Measurements from ENCODE around the gene NR2F2.

The NR2F2 gene

GRCh38 chr15:96332637-96333121, 2.2 kb downstream of the NR2F2 start:
- no peak for DNase-seq (ENCODE audit: low read depth)

DNA sequence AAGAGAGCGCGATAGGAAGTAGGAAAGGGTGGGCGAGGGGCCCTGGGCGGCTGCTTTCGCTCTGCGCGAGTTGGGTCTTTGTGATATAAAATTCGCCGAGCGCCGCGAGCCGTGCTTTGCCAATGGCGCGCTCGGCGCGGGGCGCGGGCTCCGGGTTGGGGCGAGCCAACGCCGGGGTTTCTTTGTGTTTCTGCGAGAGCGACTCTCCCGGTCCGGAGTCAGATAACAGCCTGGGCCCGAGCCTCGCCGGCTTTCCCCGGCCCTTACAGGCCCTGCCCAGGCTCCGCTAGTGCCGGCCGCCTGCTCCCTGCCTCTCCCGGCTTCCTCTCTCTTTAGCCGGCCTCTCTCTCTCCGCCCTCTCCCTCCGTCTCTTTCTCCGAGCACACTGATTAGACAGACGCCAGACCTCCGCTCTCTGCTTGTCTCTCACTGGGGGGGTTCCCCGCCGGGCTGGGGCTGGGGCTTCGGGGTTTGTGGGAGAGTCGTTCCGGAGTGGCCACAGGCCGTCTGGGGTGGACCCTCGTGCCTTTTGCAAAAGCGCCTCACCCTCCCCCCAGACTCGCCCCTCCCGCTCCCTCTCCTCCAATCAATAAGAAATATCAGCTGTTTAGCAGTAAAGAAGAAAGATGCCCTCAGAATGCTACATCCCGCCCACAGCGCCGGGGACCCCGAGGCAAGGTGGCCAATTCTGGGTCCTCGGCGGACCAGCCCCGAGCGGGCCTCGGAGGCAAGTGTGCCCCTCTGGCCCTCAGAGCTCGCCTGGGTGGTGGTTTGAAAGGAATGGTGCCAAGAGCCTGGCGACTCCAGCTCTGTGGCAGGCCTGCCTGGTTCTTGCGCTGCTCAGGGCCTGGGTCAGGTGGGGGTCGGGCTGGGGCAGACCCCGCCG, 2.9 kb downstream of the NR2F2 start:
- DNase-seq (ENCODE audit: low read depth) = no peak

- DNase-seq (ENCODE audit: low read depth) = no peak
Observed at GRCh38 chr15:96334017-96334704, 3.7 kb downstream of the NR2F2 start.

GRCh38 chr15:96334705-96335410, 4.4 kb downstream of the NR2F2 start:
- DNase-seq (ENCODE audit: low read depth) = no peak

- DNase-seq (ENCODE audit: low read depth) = no peak
Observed at GRCh38 chr15:96335411-96336024, 5.0 kb downstream of the NR2F2 start.

DNA sequence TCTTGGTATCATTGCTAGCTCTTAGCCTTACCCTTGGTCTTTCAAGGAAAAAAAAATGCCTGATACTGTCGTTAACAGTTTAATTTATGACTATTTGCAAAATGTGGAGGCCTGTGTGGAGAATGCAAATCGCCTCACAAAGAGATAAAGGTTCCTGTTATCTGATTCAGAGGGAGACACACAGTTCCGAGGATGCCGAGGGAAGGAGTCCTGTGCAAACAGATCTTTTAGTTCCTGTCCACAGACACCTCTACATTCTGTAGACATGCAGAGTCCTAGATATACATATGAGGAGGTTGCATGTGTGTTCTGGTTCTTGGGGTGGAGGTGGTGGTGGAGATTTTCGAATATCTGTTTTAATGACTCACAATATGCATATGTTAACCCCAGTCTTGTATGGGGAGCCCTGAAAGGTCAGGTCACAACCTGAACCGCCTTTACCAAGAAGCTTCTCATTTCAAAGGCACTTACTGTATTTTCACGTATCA, 5.7 kb downstream of the NR2F2 start:
- no peak for DNase-seq (ENCODE audit: low read depth)

DNA sequence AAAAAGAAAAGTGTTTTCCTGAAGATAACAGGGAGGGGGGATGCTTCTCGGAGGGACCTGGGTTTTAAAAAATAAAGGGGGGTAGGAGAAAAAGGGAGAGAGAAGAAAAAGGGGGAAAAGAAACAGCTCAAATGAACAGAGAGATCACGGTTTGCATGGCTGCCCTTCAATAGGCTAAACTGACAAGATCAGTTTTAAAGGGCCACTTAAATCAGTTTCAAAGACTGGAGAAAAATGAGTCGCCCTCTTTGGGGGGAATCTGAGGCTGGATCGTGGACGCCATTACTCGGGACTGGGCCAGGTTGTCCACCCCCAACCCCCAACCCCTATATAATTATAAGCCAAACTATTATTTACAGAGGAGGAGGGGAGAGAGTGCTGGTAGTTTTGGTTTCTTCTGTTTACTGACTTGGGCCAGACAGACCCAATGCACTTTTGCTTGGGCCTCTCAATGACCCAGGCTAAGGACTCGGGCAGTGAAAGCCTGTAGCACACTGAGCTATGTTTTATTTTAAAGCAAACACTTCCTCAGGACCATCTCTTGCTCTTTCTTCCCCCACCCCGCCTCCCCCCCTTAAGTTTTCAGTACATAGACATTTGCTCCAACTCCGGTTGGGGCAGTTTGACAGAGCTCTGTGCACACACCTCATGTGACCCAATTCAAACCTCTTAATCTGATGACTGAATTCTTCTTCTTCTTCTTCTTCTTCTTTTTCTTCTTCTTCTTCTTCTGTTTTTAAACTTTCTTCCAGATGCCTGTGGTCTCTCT, 6.3 kb downstream of the NR2F2 start:
- DNase-seq (ENCODE audit: low read depth) = no peak

- no peak for DNase-seq (ENCODE audit: low read depth)
Observed at GRCh38 chr15:96337365-96338023, 7.0 kb downstream of the NR2F2 start.

GRCh38 chr15:96338074-96338765, 7.7 kb downstream of the NR2F2 start:
- DNase-seq (ENCODE audit: low read depth) = no peak

DNA sequence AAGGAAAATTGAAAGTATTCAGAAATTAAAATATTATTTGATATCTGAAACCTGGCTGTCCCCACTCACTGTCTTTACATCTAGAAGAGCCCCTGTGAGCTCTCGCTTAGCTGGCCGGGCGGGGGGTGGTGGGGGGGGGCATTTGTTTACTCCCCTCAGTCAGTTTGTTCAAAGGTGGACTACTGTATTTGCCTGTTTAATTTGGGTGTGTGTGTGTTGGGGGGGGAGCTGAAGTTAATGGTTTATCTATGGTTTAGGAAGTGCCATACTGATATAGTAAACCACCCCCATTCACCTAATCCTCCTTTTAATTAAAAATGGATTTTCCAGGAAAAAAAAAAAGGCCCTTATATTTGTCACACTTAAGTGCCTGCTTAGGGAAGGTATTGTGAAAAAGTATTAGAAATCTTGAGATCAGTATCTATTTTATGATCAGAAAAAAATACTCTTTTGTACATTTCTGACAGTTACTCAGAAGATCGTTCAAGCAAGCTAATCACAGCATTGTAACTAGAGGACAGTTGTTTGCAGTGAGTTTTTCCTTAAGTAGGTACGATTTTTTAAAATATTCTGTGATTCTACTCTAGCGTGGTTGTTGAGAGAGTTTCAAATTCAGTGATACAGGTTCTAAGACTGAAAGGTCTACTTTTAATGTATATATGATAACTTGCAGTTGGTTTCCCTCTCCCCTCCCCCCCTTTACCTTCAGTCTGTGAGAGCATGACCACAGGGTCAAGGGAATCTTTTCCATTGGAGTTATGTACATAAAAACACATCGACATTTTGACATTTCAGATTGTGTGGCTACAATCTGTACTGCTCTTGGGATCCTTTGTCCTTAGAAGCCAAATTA, 8.5 kb downstream of the NR2F2 start:
- no peak for DNase-seq (ENCODE audit: low read depth)

- DNase-seq (ENCODE audit: low read depth) = no peak
Observed at GRCh38 chr15:96339619-96340347, 9.3 kb downstream of the NR2F2 start.

- DNase-seq (ENCODE audit: low read depth) = no peak
Observed at GRCh38 chr15:96340348-96340597, 9.8 kb downstream of the NR2F2 start.

DNA sequence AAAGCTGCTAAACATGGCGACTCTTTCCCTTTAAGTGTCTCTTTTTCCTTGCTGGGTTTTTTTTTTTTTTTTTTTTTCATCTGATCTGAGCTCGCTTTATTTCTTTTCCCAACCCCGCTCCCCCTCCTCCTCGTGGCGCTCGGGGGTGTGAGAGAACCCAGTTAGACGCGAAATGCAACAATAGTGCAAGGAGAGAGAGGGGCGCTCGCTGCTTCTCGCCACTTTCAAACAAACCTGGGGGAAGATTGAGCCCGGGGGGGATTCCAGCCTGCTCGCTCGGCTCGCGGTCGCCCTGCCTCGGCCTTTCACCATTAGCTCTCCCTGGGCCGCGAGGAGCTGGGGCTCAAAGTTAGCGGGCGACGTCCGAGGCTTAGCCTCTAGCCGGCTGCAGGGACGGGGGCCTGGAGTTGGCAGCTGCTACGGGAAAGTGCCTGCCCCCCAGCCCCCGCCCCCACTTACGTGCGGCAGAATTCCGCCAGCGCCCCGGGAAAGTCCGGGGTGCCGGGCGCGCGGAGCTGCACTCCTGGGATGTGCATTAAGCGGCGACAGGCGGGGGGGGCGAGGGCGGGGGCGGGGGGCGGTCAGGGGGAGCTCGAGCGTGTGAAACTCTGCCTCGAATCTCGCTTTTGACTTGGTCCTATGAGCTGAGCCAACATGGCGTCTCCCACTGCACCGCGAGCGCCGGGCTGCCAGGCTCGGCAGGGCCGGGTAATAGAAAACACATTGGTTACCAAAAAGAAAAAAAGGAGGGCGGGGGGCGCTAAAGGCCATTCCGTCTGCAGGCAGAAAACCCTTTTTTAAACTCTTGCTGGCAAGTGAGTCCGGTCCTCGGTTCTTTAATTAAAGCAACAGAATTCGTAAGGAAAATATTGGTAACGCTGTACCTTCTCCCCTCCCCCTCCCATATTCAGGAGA, 10.4 kb downstream of the NR2F2 start:
- no peak for DNase-seq (ENCODE audit: low read depth)

DNA sequence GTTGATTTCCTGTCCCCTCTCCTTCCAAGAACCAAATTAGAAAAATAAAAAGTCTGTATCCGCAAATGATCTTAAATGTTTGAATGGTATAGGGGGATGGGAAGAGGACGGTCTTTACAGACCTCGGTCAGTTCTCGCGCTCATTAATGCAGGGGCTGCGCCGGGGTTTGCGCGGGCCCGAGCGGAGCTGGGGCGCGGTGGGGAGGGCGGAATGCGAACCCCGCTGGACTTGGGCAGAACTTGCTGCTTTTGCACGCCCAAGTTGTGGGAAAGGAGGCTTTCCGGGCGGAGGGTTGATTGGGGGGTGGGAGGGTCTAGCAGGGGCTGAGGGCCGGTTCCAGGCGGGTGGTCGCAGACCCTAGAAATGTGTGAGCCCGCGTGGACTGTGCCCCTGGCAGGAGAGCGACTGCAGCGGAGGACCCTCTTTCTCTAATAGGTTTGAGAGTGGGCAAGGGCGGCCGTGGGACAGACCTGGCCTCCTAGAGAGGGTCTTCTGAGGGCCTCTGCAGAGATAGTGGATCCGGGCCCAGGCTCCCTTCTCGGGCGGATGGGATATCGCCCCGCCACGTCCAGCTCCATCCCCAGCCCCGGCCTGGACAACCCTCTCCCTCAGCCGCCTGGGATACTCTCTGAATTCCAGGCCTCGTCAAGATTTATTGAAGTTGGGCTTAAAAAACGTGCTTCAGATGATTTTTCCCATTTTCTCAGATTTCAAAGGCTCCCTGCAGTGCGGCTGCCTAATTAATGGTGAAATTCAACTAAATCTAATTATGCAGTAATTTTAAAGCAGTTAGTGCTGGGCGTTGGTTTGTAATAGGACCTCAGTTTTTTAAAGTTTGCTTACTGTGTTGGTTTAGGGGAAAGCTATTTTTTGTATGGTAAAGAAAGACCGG, 11.3 kb downstream of the NR2F2 start:
- DNase-seq (ENCODE audit: low read depth) = no peak

DNA sequence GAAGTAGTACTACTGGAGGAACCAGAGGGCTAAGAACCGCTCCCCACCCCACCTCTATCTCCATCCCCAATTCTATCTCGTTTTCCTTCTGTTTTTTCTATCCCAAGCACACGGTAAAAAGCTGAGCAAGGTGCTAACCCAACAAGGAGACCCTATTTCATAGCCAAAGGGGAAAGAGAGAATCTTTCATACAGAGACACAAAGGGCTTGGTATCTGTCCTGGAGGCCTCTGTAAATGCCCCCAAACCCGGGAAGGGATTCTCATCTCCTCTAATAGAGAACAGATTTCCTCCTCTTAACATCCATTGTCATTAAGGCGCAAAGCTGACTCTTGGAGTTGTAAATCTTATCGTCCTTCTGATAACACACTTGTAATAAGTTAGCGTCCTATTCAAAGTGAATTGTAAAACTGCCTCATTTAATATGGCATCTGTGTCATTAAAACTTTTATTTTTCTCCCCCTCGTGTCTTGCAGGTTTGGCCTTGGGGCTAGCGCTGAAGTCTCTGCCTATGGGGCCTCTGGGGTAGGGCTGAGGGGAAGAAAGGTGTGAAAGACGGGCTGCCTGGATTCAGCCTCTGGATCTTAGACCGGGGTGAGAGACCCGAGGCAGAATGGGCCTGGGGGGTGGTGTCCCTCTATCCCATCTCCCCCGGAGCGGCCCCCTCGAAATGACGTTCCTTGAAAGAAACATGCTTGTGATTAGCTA, 12.1 kb downstream of the NR2F2 start:
- no peak for DNase-seq (ENCODE audit: low read depth)

Data from activated T-cell treated with anti-CD3 and anti-CD28 coated beads for 24 hours (primary cell).